HCT116 (cell line): ENCODE results near the gene ABHD12. TPM values are rescaled to one million over a fixed set of nuclear protein-coding genes. Genes with fewer than 3 reads are reported as not detected.

Source experiments
- ATAC-seq: fragments of 200-7000 bp; cut with Tn5 transposase; 2 replicates; pipeline ENCODE4 v1.9.1; 2020; ENCODE audit warnings: mild to moderate bottlenecking, moderate library complexity
- BruUV-seq: library from RNA; stranded (reverse); fragments of 400-500 nt; replicated peaks from 2 replicates; lab custom pipeline; 2021; lab: Mats Ljungman, UMichigan
- CTCF ChIA-PET: fragments of 300-600 bp; sonication (Branson Sonifier 250); formaldehyde crosslinking; loops from one replicate; lab custom pipeline; 2021; ENCODE audit warnings: antibody characterized with exemption; lab: Charles Lee
- POLR2A ChIA-PET: fragments of 300-600, 350-600 bp; sonication (Branson Sonifier 250); formaldehyde crosslinking; loops from one replicate; lab custom pipeline; 2021; ENCODE audit warnings: antibody characterized with exemption; lab: Charles Lee
- RAD21 ChIA-PET, 2 experiments: fragments of 300-600 bp; sonication (Branson Sonifier 250); formaldehyde crosslinking; loops; one replicate each; lab custom pipeline; 2023; ENCODE audit warnings: low total read pairs in 2 of 2; ENCODE audit not compliant: uncharacterized antibody in 2 of 2, unreplicated experiment in 2 of 2, low non-redundant PET in 1 of 2; lab: Charles Lee
- DNase-seq: peaks from one replicate; pipeline ENCODE4 v3.0.0-alpha.2; 2010; ENCODE audit warnings: low read depth, low spot score
- H2AFZ ChIP-seq: fragments of 200-600 bp; shearing (Covaris generic), sonication (generic); 2 replicates; pipeline ENCODE4 v1.6.1; 2017; ENCODE audit warnings: low read depth, mixed run types, mixed read lengths, antibody characterized with exemption, low read length; ENCODE audit not compliant: poor library complexity, severe bottlenecking
- H3K27ac ChIP-seq: 2 replicates; pipeline ENCODE4 v1.5.1; 2012; ENCODE audit warnings: low read depth, low read length
- H3K27me3 ChIP-seq: fragments of 200-600 bp; sonication (generic); 2 replicates; pipeline ENCODE4 v1.6.1; 2016; ENCODE audit warnings: mixed run types, low read length, mixed read lengths; ENCODE audit not compliant: insufficient read depth
- H3K36me3 ChIP-seq, 2 experiments: fragments of 200-500 bp in 1 of 2; fragments of 200-600 bp in 1 of 2; sonication (Bioruptor generic) in 1 of 2; sonication (generic) in 1 of 2; 2 replicates each; pipeline versions ENCODE4 v1.5.1 to v1.6.1; 2014 to 2016; ENCODE audit warnings: low read length in 2 of 2, inconsistent platforms in 1 of 2, mixed read lengths in 1 of 2, mixed run types in 1 of 2; ENCODE audit not compliant: insufficient read depth in 2 of 2, control insufficient read depth in 1 of 2
- H3K4me1 ChIP-seq, 2 experiments: fragments of 200-600 bp in 1 of 2; sonication (generic) in 1 of 2; 2 replicates each; pipeline versions ENCODE4 v1.5.1 to v1.6.1; 2012 to 2017; ENCODE audit warnings: low read length in 2 of 2, inconsistent platforms in 1 of 2, mild to moderate bottlenecking in 1 of 2, mixed read lengths in 1 of 2, mixed run types in 1 of 2, moderate library complexity in 1 of 2; ENCODE audit not compliant: insufficient read depth in 2 of 2, control insufficient read depth in 1 of 2
- H3K4me2 ChIP-seq: fragments of 200-600 bp; sonication (generic); 2 replicates; pipeline ENCODE4 v1.6.1; 2017; ENCODE audit warnings: mixed run types, low read length, mixed read lengths
- H3K4me3 ChIP-seq, 2 experiments: fragments of 200-600 bp in 1 of 2; sonication (generic) in 1 of 2; replicated peaks in 1 of 2; 2 replicates each; pipeline ENCODE4 v1.5.1; 2011 to 2016; ENCODE audit warnings: low read length in 2 of 2, control low read depth in 1 of 2, low read depth in 1 of 2, mild to moderate bottlenecking in 1 of 2, mixed read lengths in 1 of 2, mixed run types in 1 of 2
- H3K79me2 ChIP-seq: fragments of 200-600 bp; sonication (generic); 2 replicates; pipeline ENCODE4 v1.6.1; 2017; ENCODE audit warnings: mild to moderate bottlenecking, mixed run types, low read length, moderate library complexity, mixed read lengths; ENCODE audit not compliant: insufficient read depth
- H3K9ac ChIP-seq: fragments of 200-600 bp; sonication (generic); 2 replicates; pipeline ENCODE4 v1.6.1; 2016; ENCODE audit warnings: low read length, mixed read lengths
- H3K9me2 ChIP-seq: fragments of 200-600 bp; sonication (generic), shearing (Covaris generic); 2 replicates; pipeline ENCODE4 v1.6.1; 2017; ENCODE audit warnings: mixed run types, mild to moderate bottlenecking, moderate library complexity; ENCODE audit not compliant: insufficient read depth
- H3K9me3 ChIP-seq, 2 experiments: fragments of 200-500 bp in 1 of 2; fragments of 200-600 bp in 1 of 2; sonication (Bioruptor generic) in 1 of 2; sonication (generic) in 1 of 2; 2 replicates each; pipeline ENCODE4 v1.6.1; 2014 to 2017; ENCODE audit warnings: low read length in 2 of 2, mixed read lengths in 2 of 2, inconsistent platforms in 1 of 2, low read depth in 1 of 2, mild to moderate bottlenecking in 1 of 2, mixed run types in 1 of 2, moderate library complexity in 1 of 2; ENCODE audit not compliant: control insufficient read depth in 1 of 2, insufficient read depth in 1 of 2
- H4K20me1 ChIP-seq: fragments of 200-600 bp; sonication (generic), shearing (Covaris generic); 2 replicates; pipeline ENCODE4 v1.6.1; 2017; ENCODE audit warnings: mixed run types, mild to moderate bottlenecking, moderate library complexity; ENCODE audit not compliant: insufficient read depth
- ATF3 ChIP-seq: IDR thresholded peaks from 2 replicates; pipeline ENCODE4 v1.6.1; 2012
- CBX3 ChIP-seq: IDR thresholded peaks from 2 replicates; pipeline ENCODE4 v1.6.1; 2012; ENCODE audit warnings: low read depth
- CTCF ChIP-seq, 3 experiments: fragments of 200-600 bp in 1 of 3; sonication (generic) in 1 of 3; IDR thresholded peaks in 2 of 3; conservative IDR thresholded peaks in 1 of 3; 2 replicates each; pipeline ENCODE4 v1.5.1; 2012 to 2017; ENCODE audit warnings: low read depth in 2 of 3, low read length in 2 of 3, antibody characterized with exemption in 1 of 3, borderline replicate concordance in 1 of 3, control low read depth in 1 of 3, mild to moderate bottlenecking in 1 of 3, mixed read lengths in 1 of 3, mixed run types in 1 of 3, moderate library complexity in 1 of 3; ENCODE audit not compliant: insufficient read depth in 1 of 3
- EGR1 ChIP-seq: IDR thresholded peaks from 2 replicates; pipeline ENCODE4 v1.6.1; 2012; ENCODE audit warnings: low read depth
- EZH2 ChIP-seq: fragments of 200-600 bp; sonication (generic); IDR thresholded peaks from 2 replicates; pipeline ENCODE4 v1.6.1; 2017; ENCODE audit warnings: antibody characterized with exemption, mixed run types
- EZH2phosphoT487 ChIP-seq: fragments of 200-600 bp; IDR thresholded peaks from 2 replicates; pipeline ENCODE4 v1.6.1; 2018; ENCODE audit warnings: antibody characterized with exemption, borderline replicate concordance
- FOSL1 ChIP-seq: IDR thresholded peaks from 2 replicates; pipeline ENCODE4 v1.6.1; 2012; ENCODE audit warnings: low read depth
- MAX ChIP-seq: IDR thresholded peaks from 2 replicates; pipeline ENCODE4 v1.6.1; 2012
- POLR2AphosphoS5 ChIP-seq: IDR thresholded peaks from 2 replicates; pipeline ENCODE4 v1.6.1; 2011; ENCODE audit warnings: mild to moderate bottlenecking, low read depth, low read length, moderate library complexity
- REST ChIP-seq: IDR thresholded peaks from 2 replicates; pipeline ENCODE4 v1.6.1; 2012; ENCODE audit warnings: low read depth
- SIN3A ChIP-seq: IDR thresholded peaks from 2 replicates; pipeline ENCODE4 v1.6.1; 2012; ENCODE audit warnings: low read depth
- SRF ChIP-seq: IDR thresholded peaks from 2 replicates; pipeline ENCODE4 v1.6.1; 2012; ENCODE audit warnings: low read depth
- TCF7L2 ChIP-seq: IDR thresholded peaks from 2 replicates; pipeline ENCODE4 v1.7.0; 2011; ENCODE audit warnings: borderline replicate concordance, inconsistent platforms; ENCODE audit not compliant: insufficient read depth, insufficient read length; ENCODE audit errors: extremely low read depth
- YY1 ChIP-seq: IDR thresholded peaks from 2 replicates; pipeline ENCODE4 v1.6.1; 2011; ENCODE audit warnings: low read length, low read depth, moderate library complexity, mild to moderate bottlenecking; ENCODE audit not compliant: insufficient replicate concordance; ENCODE audit errors: extremely low read depth
- ZFX ChIP-seq: fragments of 450-650 bp; IDR thresholded peaks from 2 replicates; pipeline ENCODE4 v1.6.1; 2017
- intact Hi-C: fragments of 100-400 bp; cut with micrococcal nuclease; formaldehyde crosslinking; loops from 2 replicates; pipeline ENCODE4 v1.10.0; 2022
- total RNA-seq: library from RNA; stranded (reverse); gene quantifications from one replicate; pipeline ENCODE4 v1.2.1, GENCODE V29; 2021; ENCODE audit not compliant: unreplicated experiment

ABHD12 gene
- total RNA-seq, 1 experiment from 2014 or later: 31.7 TPM

- RAD21 ChIA-PET: no interaction called here
- CTCF ChIA-PET: no interaction called here
- TF ChIP-seq CBX3 (no peak), ZFX (no peak), POLR2AphosphoS5 (no peak), FOSL1 (no peak)
- H3K4me3 ChIP-seq: no peak overlapping the region
- intact Hi-C loops: loop anchor here (10.0 kb wide), 1 partner anchor 46 kb away; no protein-coding TSS in a partner anchor
- POLR2A ChIA-PET: no interaction called here
- H3K27ac ChIP-seq: no peak overlapping the region
- H3K9ac ChIP-seq: no peak overlapping the region
- H4K20me1 ChIP-seq: no peaks in the 10 kb centered on the region
- no peak overlapping the region for H3K4me2 ChIP-seq
- no peaks in the 10 kb centered on the region for H3K27me3 ChIP-seq
- BruUV-seq: no TSS peak
- H2AFZ ChIP-seq: no peak overlapping the region
- H3K79me2 ChIP-seq: peaks cover 35% of the 10 kb centered on the region
- H3K36me3 ChIP-seq: 0 out of 4 replicates have a peak, but pooled peaks cover 0 to 4% of the 10 kb centered on the region in 2 experiments
- H3K9me2 ChIP-seq: no peaks in the 10 kb centered on the region
- no peaks in the 10 kb centered on the region for H3K9me3 ChIP-seq
- H3K4me1 ChIP-seq: peaks cover 9 to 13% of the 10 kb centered on the region in 2 experiments; a peak in 3 of 4 replicates
- ATAC-seq: no peak
- DNase-seq: no peak
These were observed 131.8 kb downstream of the ABHD12 start for GRCh38 chr20:25258828-25259227.

DNA sequence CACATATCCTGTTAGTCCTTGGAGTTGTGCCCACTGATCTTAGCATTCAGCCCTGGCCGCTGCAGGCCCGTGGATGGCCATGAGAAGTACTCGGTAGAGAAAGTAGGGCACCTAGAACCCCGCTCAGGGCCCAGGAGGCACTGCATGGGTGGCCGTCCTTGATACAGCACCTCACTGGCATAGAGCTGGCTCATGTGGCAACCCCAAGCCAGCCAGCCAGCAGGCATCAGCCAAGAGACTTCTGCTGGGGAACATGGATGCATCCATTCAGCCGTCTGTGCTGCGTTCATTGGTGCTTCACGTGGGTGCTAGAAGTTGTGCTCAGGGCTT lies 132.2 kb downstream of the ABHD12 start:
- no TSS peak for BruUV-seq
- TF ChIP-seq CTCF (IDR thresholded peaks at IDR 0.05 in 2 of 3, conservative IDR thresholded peaks at IDR 0.05 in 1 of 3; ENCODE audit: borderline replicate concordance in 1 of 3, insufficient read depth in 1 of 3, low read depth in 2 of 3, low read length in 2 of 3) (no peak), MAX (no peak), EGR1 (no peak), CBX3 (no peak), SRF (no peak), SIN3A (no peak), YY1 (no peak), TCF7L2 (no peak), EZH2phosphoT487 (no peak), EZH2 (no peak), POLR2AphosphoS5 (no peak), FOSL1 (no peak), ATF3 (no peak), REST (no peak)

More for the DNA sequence above, 132.2 kb downstream of the ABHD12 start:
- peaks cover 13 to 17% of the 10 kb centered on the region in 2 experiments; a peak in 3 of 4 replicates for H3K4me1 ChIP-seq
- H3K4me3 ChIP-seq: no peak overlapping the region
- H2AFZ ChIP-seq: no peak overlapping the region
- H3K79me2 ChIP-seq: peaks cover 35% of the 10 kb centered on the region
- no peak overlapping the region for H3K27ac ChIP-seq
- H4K20me1 ChIP-seq: no peaks in the 10 kb centered on the region
- no peak for ATAC-seq
- no peak for DNase-seq
- POLR2A ChIA-PET: no interaction called here
- 0 out of 4 replicates have a peak, but pooled peaks cover 0 to 4% of the 10 kb centered on the region in 2 experiments for H3K36me3 ChIP-seq
- H3K9ac ChIP-seq: no peak overlapping the region
- no peak overlapping the region for H3K4me2 ChIP-seq
- no peaks in the 10 kb centered on the region for H3K9me3 ChIP-seq
- RAD21 ChIA-PET: no interaction called here
- intact Hi-C loops: loop anchor here (10.0 kb wide), 1 partner anchor 46 kb away; no protein-coding TSS in a partner anchor
- no peaks in the 10 kb centered on the region for H3K27me3 ChIP-seq
- H3K9me2 ChIP-seq: no peaks in the 10 kb centered on the region
- CTCF ChIA-PET: no interaction called here
